ENCODE data around the gene TPRN. TPM values are rescaled to one million over a fixed set of nuclear protein-coding genes. Genes with fewer than 3 reads are reported as not detected.

The TPRN gene
- polyA plus RNA-seq, 1 of the 3 experiments (the other 2 are of a cell fraction): 5.2 TPM

DNA sequence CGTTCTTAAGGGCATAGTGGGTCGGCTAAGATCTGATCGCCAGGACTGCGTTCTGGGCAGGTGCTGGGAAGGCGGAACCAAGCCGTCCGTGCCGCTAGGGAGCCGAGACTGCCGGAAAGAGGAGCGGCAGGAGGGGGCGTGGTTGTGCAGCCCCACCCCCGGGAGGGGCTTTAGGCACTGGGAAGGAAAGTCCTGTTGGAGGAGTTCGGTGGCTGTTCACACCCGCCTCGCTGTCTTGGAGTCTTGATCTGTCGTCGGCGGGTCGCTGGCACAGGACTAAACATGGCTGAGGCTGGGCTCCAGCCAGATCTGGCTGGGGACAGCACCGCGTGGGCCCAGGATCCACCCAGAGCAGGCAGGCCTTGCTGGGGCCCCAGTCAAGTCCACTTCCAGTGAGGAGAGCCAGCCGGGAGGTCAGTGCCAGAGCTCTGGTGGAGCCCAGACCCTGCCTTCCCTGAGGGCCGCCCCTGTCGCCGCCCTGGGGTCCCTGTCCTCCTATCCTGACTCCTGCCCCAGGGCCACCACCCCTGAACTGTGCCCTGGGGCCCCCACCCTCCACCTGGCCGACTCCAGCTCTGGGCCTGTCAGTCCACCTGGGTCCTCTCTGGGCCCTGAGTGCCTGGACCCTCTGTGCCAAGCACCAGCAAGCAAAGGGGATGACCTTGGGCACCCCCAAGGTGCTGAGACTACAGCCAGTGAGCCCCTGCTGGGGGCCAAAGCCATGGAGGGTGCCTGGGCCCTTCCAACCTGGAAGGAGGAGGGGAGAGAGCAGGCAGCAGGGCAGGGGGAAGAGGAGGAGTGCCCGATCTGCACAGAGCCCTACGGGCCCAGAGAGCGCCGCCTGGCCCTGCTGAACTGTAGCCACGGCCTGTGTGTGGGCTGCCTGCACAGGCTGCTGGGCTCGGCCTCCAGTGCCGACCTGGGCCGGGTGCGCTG lies 17.0 kb upstream of the TPRN start:
- Histone ChIP-seq H3F3A (replicated peaks; ENCODE audit: insufficient read depth) (no peaks in the 10 kb centered on the region), H3K9me3 (no peaks in the 10 kb centered on the region), H3K9ac (no peak overlapping the region), H3K4me1 (ENCODE audit: control insufficient read depth in 1 of 2, insufficient read depth in 2 of 2, low read depth in 1 of 2, low read length in 1 of 2) (peaks cover under 1 to 5% of the 10 kb centered on the region in 2 experiments; a peak in 1 of 4 replicates), H3K4me3 (ENCODE audit: low read depth in 2 of 2, low read length in 1 of 2) (no peak overlapping the region), H3K4me2 (no peak overlapping the region), H3K27ac (ENCODE audit: low read depth in 2 of 2, low read length in 1 of 2) (no peak overlapping the region), H4K20me1 (ENCODE audit: insufficient read depth) (no peaks in the 10 kb centered on the region), H3K79me2 (ENCODE audit: insufficient read depth) (no peaks in the 10 kb centered on the region), H3K36me3 (replicated peaks in 1 of 2; ENCODE audit: control insufficient read depth in 1 of 2, insufficient read depth in 2 of 2, low read length in 1 of 2) (peaks cover 0 to 14% of the 10 kb centered on the region in 2 experiments), H3K27me3 (ENCODE audit: insufficient read depth) (no peaks in the 10 kb centered on the region), H3K9me2 (no peaks in the 10 kb centered on the region), H2AFZ (ENCODE audit: low read depth) (no peak overlapping the region)
- whole genome bisulfite sequencing (ENCODE audit: low lambda C conversion rate): 84% methylated on average over 20 of the region's 36 CpGs
- ChIA-PET POLR2A (interaction anchor here (1.7 kb wide), 1 partner anchor 10 kb away, joined by 3 read pairs; no protein-coding TSS in a partner anchor), CTCF (interaction anchor here (0.9 kb wide), 1 partner anchor 188 kb away, joined by 3 read pairs; no protein-coding TSS in a partner anchor)
- TF ChIP-seq GATA2 (CRISPR knock-in tag; IDR thresholded peaks at IDR 0.05) (no peak), FOSL2 (IDR thresholded peaks at IDR 0.05; ENCODE audit: borderline replicate concordance, low read depth) (no peak), SIN3A (IDR thresholded peaks at IDR 0.05; ENCODE audit: borderline replicate concordance, low read depth, low read length) (no peak), YY1 (IDR thresholded peaks at IDR 0.05; ENCODE audit: low read depth) (no peak), EZH2phosphoT487 (IDR thresholded peaks at IDR 0.05; ENCODE audit: borderline replicate concordance, low read depth) (no peak), EP300 (IDR thresholded peaks at IDR 0.05; ENCODE audit: borderline replicate concordance in 1 of 2, low read depth in 1 of 2, low read length in 1 of 2) (no peak)
- TF ChIP-seq, protein P1, sequence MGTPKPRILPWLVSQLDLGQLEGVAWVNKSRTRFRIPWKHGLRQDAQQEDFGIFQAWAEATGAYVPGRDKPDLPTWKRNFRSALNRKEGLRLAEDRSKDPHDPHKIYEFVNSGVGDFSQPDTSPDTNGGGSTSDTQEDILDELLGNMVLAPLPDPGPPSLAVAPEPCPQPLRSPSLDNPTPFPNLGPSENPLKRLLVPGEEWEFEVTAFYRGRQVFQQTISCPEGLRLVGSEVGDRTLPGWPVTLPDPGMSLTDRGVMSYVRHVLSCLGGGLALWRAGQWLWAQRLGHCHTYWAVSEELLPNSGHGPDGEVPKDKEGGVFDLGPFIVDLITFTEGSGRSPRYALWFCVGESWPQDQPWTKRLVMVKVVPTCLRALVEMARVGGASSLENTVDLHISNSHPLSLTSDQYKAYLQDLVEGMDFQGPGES (IDR thresholded peaks at IDR 0.05; ENCODE audit: low read depth, low read length): no peak
- TF ChIP-seq, protein P2, sequence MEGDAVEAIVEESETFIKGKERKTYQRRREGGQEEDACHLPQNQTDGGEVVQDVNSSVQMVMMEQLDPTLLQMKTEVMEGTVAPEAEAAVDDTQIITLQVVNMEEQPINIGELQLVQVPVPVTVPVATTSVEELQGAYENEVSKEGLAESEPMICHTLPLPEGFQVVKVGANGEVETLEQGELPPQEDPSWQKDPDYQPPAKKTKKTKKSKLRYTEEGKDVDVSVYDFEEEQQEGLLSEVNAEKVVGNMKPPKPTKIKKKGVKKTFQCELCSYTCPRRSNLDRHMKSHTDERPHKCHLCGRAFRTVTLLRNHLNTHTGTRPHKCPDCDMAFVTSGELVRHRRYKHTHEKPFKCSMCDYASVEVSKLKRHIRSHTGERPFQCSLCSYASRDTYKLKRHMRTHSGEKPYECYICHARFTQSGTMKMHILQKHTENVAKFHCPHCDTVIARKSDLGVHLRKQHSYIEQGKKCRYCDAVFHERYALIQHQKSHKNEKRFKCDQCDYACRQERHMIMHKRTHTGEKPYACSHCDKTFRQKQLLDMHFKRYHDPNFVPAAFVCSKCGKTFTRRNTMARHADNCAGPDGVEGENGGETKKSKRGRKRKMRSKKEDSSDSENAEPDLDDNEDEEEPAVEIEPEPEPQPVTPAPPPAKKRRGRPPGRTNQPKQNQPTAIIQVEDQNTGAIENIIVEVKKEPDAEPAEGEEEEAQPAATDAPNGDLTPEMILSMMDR (IDR thresholded peaks at IDR 0.05): no peak
- TF ChIP-seq, protein P3, sequence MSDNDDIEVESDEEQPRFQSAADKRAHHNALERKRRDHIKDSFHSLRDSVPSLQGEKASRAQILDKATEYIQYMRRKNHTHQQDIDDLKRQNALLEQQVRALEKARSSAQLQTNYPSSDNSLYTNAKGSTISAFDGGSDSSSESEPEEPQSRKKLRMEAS (IDR thresholded peaks at IDR 0.05; ENCODE audit: low read depth): no peak
- TF ChIP-seq, protein P4, sequence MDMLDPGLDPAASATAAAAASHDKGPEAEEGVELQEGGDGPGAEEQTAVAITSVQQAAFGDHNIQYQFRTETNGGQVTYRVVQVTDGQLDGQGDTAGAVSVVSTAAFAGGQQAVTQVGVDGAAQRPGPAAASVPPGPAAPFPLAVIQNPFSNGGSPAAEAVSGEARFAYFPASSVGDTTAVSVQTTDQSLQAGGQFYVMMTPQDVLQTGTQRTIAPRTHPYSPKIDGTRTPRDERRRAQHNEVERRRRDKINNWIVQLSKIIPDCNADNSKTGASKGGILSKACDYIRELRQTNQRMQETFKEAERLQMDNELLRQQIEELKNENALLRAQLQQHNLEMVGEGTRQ (IDR thresholded peaks at IDR 0.05; ENCODE audit: borderline replicate concordance, low read depth, low read length): no peak
- no peak for DNase-seq
